Prostate gland (tissue), 2 donors: ENCODE measurements around the gene C10orf105. TPM values are rescaled to one million over a fixed set of nuclear protein-coding genes. Genes with fewer than 3 reads are reported as not detected.
A peak's percentile ranks its signal among the peaks of the same experiment; 100 is the strongest.

Source experiments
- DNase-seq: peaks from one replicate; pipeline ENCODE4 v3.0.0-alpha.2; 2019; ENCODE audit warnings: low spot score
- H3K27ac ChIP-seq, 2 donors: fragments of 200-600 bp; sonication (generic); 2 replicates each; pipeline ENCODE4 v1.5.1; 2017 to 2019
- H3K27me3 ChIP-seq: fragments of 200-600 bp; sonication (generic); replicated peaks from 2 replicates; pipeline ENCODE4 v1.5.1; 2019; ENCODE audit not compliant: insufficient read depth
- H3K36me3 ChIP-seq, 2 donors: fragments of 200-600 bp; sonication (generic); 1 replicate in 1 of 2; 2 replicates in 1 of 2; pipeline versions ENCODE4 v1.5.1 to v1.8.1; 2017 to 2019
- H3K4me1 ChIP-seq: fragments of 200-600 bp; sonication (generic); replicated peaks from 2 replicates; pipeline ENCODE4 v1.5.1; 2019
- H3K4me3 ChIP-seq, 2 donors: fragments of 200-600 bp; sonication (generic); 2 replicates each; pipeline ENCODE4 v1.5.1; 2017 to 2019
- H3K9me3 ChIP-seq: fragments of 200-600 bp; sonication (generic); 2 replicates; pipeline ENCODE4 v1.5.1; 2017
- POLR2A ChIP-seq: fragments of 450-650 bp; IDR thresholded peaks from one replicate; pipeline ENCODE4 v1.6.1; 2016; ENCODE audit warnings: antibody characterized with exemption, mild to moderate bottlenecking
- POLR2AphosphoS5 ChIP-seq: sonication (generic); formaldehyde crosslinking; IDR thresholded peaks from one replicate; pipeline ENCODE4 v1.6.1; 2017; ENCODE audit warnings: antibody characterized with exemption
- WGBS: methylation state at CpG from one replicate; pipeline ENCODE4 v1.1.5; 2018; 5-methylcytosine and 5-hydroxymethylcytosine counted together
- intact Hi-C: fragments of 100-400 bp; cut with DNase I; formaldehyde crosslinking; loops from one replicate; pipeline ENCODE4 v1.14.2; 2022
- total RNA-seq, 2 donors: library from RNA; depleted of rRNA; stranded (reverse); fragments of >200 nt; gene quantifications; one replicate each; pipeline ENCODE4 v1.1.0, GENCODE V29; 2016
- TF ChIP-seq, protein P1 (sequence below), 4 experiments: fragments of 200-600 bp in 2 of 4; fragments of 450-650 bp in 2 of 4; sonication (generic) in 2 of 4; IDR thresholded peaks; 1 replicate in 3 of 4; 2 replicates in 1 of 4; pipeline ENCODE4 v1.5.1; 2016 to 2019; ENCODE audit warnings: antibody characterized with exemption in 4 of 4, mild to moderate bottlenecking in 2 of 4, moderate library complexity in 2 of 4

Gene C10orf105
- total RNA-seq, 2 donors from 2014 or later = 0.11 TPM; not detected in 1

DNA sequence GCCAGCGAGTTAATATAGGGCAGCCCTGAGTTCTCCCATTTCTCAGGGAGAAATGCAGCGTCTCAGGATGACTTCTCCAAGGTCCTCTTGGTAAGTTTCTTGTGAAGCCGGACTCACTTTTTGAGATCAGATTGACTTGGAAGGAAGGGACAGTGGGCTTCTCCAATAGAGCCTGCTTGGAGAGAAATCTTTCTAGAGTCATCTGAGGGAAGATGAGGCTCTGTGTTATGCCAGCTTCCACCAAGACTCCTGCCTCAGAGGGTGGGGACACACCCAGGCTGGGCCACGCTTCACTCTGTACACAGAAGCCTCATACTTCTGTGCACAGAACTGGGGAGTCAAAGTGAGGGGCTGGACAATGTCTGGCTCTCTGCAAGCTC, 5.6 kb downstream of the C10orf105 start:
- no peak for DNase-seq

DNA sequence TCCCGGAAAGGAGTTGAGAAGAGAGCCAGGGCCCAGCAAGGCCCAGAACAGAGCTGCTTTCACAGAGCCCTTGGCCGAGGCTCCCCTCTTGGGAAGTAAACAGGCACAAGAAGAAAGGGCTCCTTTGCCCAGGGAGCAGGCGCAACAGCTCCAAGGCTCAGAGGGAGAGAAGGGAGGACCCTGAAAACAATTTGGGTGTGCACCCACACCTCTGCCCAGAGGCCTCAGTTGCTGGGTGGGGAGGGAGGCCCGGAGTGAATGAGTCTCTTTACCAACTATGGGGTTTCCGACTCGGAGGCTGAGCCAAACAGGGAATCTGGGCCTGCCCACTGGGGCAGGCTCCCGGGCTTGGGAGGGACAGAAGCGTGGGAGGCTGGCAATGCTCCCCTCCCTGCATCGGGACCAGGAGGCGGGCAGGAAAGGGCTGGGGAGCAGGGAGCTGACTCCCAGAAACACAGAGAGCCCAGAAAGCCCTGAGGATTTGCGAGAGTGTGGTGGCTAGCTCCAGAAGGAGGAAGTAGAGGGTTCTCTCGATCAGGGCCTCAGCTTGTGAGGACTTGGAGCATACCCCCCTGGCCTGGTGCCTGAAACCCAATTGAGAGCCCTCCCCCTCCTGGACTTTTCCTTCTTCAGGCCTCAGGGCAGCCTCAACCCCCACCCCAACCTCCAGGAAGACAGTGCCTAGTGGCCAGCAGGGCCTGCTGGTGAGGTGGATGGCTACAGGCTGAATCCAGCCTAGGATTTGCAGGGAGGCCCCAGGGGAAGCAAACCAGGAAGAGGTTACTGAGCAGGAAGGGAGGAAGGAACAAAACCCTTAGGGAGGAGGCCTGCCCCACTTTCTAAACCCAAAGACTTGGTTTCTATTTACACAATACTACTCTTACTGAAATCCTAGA, 6.2 kb downstream of the C10orf105 start:
- Histone ChIP-seq H3K27me3 (no peaks in the 10 kb centered on the region), H3K9me3 (no peaks in the 10 kb centered on the region), H3K4me3 (no peak overlapping the region), H3K36me3 (no peaks in the 10 kb centered on the region), H3K27ac (peak overlapping the region; percentile 82 to 87), H3K4me1 (peaks cover 10% of the 10 kb centered on the region)
- DNase-seq = peak; percentile 80
- intact Hi-C loops = loop anchor here (5.0 kb wide), 1 partner anchor 59 kb away; the partner anchor contains the start of gene VSIR
- TF ChIP-seq POLR2AphosphoS5 (peak; percentile 18), POLR2A (peak; percentile 17)
- TF ChIP-seq, protein P1, sequence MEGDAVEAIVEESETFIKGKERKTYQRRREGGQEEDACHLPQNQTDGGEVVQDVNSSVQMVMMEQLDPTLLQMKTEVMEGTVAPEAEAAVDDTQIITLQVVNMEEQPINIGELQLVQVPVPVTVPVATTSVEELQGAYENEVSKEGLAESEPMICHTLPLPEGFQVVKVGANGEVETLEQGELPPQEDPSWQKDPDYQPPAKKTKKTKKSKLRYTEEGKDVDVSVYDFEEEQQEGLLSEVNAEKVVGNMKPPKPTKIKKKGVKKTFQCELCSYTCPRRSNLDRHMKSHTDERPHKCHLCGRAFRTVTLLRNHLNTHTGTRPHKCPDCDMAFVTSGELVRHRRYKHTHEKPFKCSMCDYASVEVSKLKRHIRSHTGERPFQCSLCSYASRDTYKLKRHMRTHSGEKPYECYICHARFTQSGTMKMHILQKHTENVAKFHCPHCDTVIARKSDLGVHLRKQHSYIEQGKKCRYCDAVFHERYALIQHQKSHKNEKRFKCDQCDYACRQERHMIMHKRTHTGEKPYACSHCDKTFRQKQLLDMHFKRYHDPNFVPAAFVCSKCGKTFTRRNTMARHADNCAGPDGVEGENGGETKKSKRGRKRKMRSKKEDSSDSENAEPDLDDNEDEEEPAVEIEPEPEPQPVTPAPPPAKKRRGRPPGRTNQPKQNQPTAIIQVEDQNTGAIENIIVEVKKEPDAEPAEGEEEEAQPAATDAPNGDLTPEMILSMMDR (IDR thresholded peaks at IDR 0.05) = peak in 2 of 4 experiments; percentile 6 to 24
- 5% methylated on average over 8 of the region's 12 CpGs for WGBS

More for the DNA sequence above, 5.6 kb downstream of the C10orf105 start:
- Histone ChIP-seq H3K36me3 (no peaks in the 10 kb centered on the region), H3K9me3 (no peaks in the 10 kb centered on the region), H3K4me1 (peaks cover 10% of the 10 kb centered on the region), H3K27me3 (no peaks in the 10 kb centered on the region), H3K27ac (peak overlapping the region; percentile 82 to 87), H3K4me3 (no peak overlapping the region)
- 58% methylated on average over 4 of the region's 4 CpGs for WGBS
- intact Hi-C loops = loop anchor here (5.0 kb wide), 1 partner anchor 58 kb away; the partner anchor contains the start of gene VSIR
- TF ChIP-seq POLR2A (no peak), POLR2AphosphoS5 (no peak)
- TF ChIP-seq, protein P1 (IDR thresholded peaks at IDR 0.05) = no peak

DNA sequence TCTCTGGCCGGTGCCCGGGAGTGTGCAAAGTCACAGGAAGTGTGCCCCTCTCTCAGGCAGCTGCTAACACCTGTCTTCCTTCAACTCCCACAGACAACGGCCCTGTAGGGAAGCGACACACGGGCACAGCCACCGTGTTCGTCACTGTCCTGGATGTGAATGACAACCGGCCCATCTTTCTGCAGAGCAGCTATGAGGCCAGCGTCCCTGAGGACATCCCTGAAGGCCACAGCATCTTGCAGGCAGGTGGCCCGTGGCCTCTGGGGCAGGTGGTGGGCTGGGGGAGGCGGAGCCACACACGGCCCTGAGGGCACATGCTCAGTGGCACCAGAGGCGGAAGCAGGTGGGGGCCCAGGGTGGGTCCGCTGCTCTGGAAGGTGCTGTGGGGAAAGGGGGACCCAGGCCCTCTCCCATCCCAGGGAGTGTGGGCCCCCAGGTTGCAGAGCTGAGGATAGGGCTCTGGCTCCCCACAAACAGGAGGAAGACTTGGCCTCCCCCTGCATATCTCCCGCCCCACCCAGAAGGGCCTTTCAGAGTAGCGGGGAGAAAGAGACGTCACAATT, 6.9 kb downstream of the C10orf105 start:
- H3K4me1 ChIP-seq = peaks cover 10% of the 10 kb centered on the region
- no peaks in the 10 kb centered on the region for H3K9me3 ChIP-seq
- peak overlapping the region; percentile 82 to 87 for H3K27ac ChIP-seq
- H3K36me3 ChIP-seq = no peaks in the 10 kb centered on the region
- TF ChIP-seq POLR2A (no peak), POLR2AphosphoS5 (no peak)
- TF ChIP-seq, protein P1 (IDR thresholded peaks at IDR 0.05) = no peak
- intact Hi-C loops = loop anchor here (5.0 kb wide), 1 partner anchor 60 kb away; the partner anchor contains the start of gene VSIR
- DNase-seq = no peak
- H3K27me3 ChIP-seq = no peaks in the 10 kb centered on the region
- 76% methylated on average over 17 of the region's 17 CpGs for WGBS
- no peak overlapping the region for H3K4me3 ChIP-seq

DNA sequence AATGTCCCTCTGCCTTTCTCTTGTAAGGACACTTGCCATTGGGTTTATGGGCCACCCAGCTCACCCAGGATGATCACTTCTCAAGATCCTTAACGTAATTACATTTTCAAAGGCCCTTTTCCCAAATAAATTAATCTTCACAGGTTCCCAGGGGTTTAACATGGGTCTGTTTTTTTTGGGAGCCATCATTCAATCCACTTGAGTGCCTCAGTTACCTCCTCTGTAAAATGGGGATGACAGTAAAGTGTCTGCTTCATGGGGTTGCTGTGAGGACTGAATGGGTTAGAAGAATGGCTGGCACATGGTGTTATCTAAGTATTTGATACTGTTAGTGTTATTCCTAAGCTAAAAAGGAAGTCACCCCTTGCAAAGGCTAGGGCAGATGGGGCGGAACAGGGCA, 7.4 kb downstream of the C10orf105 start:
- Histone ChIP-seq H3K36me3 (no peaks in the 10 kb centered on the region), H3K27me3 (no peaks in the 10 kb centered on the region), H3K4me3 (no peak overlapping the region), H3K4me1 (peaks cover 10% of the 10 kb centered on the region), H3K9me3 (no peaks in the 10 kb centered on the region), H3K27ac (peak overlapping the region in 1 of 2 donors; percentile 87)
- WGBS = 88% methylated on average over 2 of the region's 2 CpGs
- intact Hi-C loops = loop anchor here (5.0 kb wide), 1 partner anchor 60 kb away; the partner anchor contains the start of gene VSIR
- no peak for DNase-seq
- TF ChIP-seq POLR2AphosphoS5 = no peak

DNA sequence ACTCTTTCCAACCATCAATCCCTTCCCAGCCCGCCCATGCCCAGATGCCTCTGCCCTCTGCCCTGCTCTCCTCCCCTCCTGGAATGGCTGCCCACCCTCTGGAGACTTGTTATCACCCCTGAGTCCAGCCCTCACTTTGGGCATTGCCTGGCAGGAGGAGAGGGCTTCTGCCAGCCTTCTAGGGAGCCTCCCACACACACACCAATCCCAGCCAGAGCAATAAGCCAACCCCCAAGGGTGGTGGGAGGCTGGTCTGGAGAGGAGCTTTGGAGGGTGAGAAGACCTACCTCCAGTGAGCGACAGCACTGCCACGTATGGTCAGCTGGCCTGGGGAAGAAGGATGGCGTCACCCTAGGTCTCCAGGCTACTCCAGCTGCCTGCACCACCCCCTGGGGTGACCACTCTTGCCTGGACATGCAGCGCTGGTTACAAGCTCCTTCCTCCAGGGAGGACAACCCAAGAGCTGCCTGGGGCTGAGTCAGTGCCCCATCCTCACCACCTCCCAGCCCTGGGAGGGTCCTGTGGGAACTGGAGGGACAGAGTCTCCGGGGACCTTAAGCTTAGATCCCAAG, 8.4 kb downstream of the C10orf105 start:
- Histone ChIP-seq H3K4me1 (peaks cover 10% of the 10 kb centered on the region), H3K36me3 (no peaks in the 10 kb centered on the region), H3K27ac (no peak overlapping the region), H3K4me3 (no peak overlapping the region), H3K9me3 (no peaks in the 10 kb centered on the region), H3K27me3 (no peaks in the 10 kb centered on the region)
- 92% methylated on average over 6 of the region's 6 CpGs for WGBS
- intact Hi-C loops = loop anchor here (5.0 kb wide), 1 partner anchor 61 kb away; the partner anchor contains the start of gene VSIR
- no peak for DNase-seq
- TF ChIP-seq POLR2A = no peak
- TF ChIP-seq, protein P1 (IDR thresholded peaks at IDR 0.05) = no peak
- no peak for TF ChIP-seq POLR2AphosphoS5
